Gastroesophageal sphincter (tissue), 3 donors: Measurements from ENCODE around the gene PIGX.

Experiments
- CTCF ChIP-seq, 4 experiments: fragments of 200-600 bp in 2 of 4; fragments of 450-650 bp in 2 of 4; sonication (generic) in 1 of 4; IDR thresholded peaks; one replicate each; pipeline ENCODE4 v1.5.1; 2017 to 2019; ENCODE audit warnings: antibody characterized with exemption in 4 of 4, mild to moderate bottlenecking in 2 of 4, moderate library complexity in 2 of 4
- EP300 ChIP-seq: sonication (generic); formaldehyde crosslinking; IDR thresholded peaks from one replicate; pipeline ENCODE4 v1.6.1; 2017; ENCODE audit warnings: antibody characterized with exemption, mild to moderate bottlenecking
- POLR2A ChIP-seq, 2 donors: fragments of 450-650 bp; IDR thresholded peaks; one replicate each; pipeline ENCODE4 v1.6.1; 2017; ENCODE audit warnings: antibody characterized with exemption in 2 of 2, mild to moderate bottlenecking in 2 of 2, moderate library complexity in 1 of 2

GRCh38 chr3:196740481-196741248 lies 28.5 kb downstream of the PIGX start:
- TF ChIP-seq CTCF (IDR thresholded peaks at IDR 0.05) (no peak), EP300 (no peak), POLR2A (IDR thresholded peaks at IDR 0.05) (no peak)
